H4 (cell line): ENCODE results near the gene TNFSF9. TPM values are rescaled to one million over a fixed set of nuclear protein-coding genes. Genes with fewer than 3 reads are reported as not detected.
"Not testable (repeated sequence)": the region's sequence is repeated elsewhere in the genome, so short reads cannot be mapped to it uniquely, and the experiment has no call there.

Source experiments
- DNase-seq: peaks from one replicate; pipeline ENCODE4 v3.0.0-alpha.2; 2015; ENCODE audit warnings: low spot score
- total RNA-seq: library from RNA; depleted of rRNA; stranded (reverse); fragments of >200 nt; shearing (Covaris generic); gene quantifications from 2 replicates; pipeline ENCODE4 v1.2.3, GENCODE V29; 2014

The TNFSF9 gene
- total RNA-seq, 1 experiment from 2014 or later, result 17.8 TPM

GRCh38 chr19:6508028-6508771, 22.6 kb upstream of the TNFSF9 start:
- DNase-seq, result not testable (repeated sequence)

GRCh38 chr19:6509118-6509971, 21.5 kb upstream of the TNFSF9 start:
- no peak for DNase-seq

GRCh38 chr19:6510618-6511017, 20.2 kb upstream of the TNFSF9 start:
- no peak for DNase-seq

- DNase-seq, result no peak
These were observed 16.7 kb upstream of the TNFSF9 start for GRCh38 chr19:6514089-6514488.

- DNase-seq, result no peak
These were observed 15.8 kb upstream of the TNFSF9 start for GRCh38 chr19:6514926-6515544.

- DNase-seq, result peak; percentile 89
These were observed 14.7 kb upstream of the TNFSF9 start for GRCh38 chr19:6516018-6516658.

- peak; percentile 80 for DNase-seq
These were observed 14.1 kb upstream of the TNFSF9 start for GRCh38 chr19:6516659-6517291.

- no peak for DNase-seq
These were observed 12.5 kb upstream of the TNFSF9 start for GRCh38 chr19:6518145-6518911.

GRCh38 chr19:6519289-6519688, 11.5 kb upstream of the TNFSF9 start:
- DNase-seq, result no peak

- DNase-seq, result no peak
These were observed 8.8 kb upstream of the TNFSF9 start for GRCh38 chr19:6521718-6522646.

GRCh38 chr19:6522712-6523111, 8.1 kb upstream of the TNFSF9 start:
- DNase-seq, result no peak

- DNase-seq, result no peak
These were observed 6.5 kb upstream of the TNFSF9 start for GRCh38 chr19:6524311-6524710.

- DNase-seq, result no peak
These were observed 2.8 kb upstream of the TNFSF9 start for GRCh38 chr19:6527893-6528543.

GRCh38 chr19:6528544-6529121, 2.2 kb upstream of the TNFSF9 start:
- no peak for DNase-seq

- no peak for DNase-seq
These were observed 1.5 kb upstream of the TNFSF9 start for GRCh38 chr19:6529351-6529750.

- DNase-seq, result no peak
These were observed 865 bp upstream of the TNFSF9 start for GRCh38 chr19:6529937-6530385.

- no peak for DNase-seq
These were observed 533 bp downstream of the TNFSF9 start for GRCh38 chr19:6531163-6531955.

GRCh38 chr19:6531956-6532243, 1.1 kb downstream of the TNFSF9 start:
- DNase-seq, result no peak
